SJCRH30 (cell line): Measurements from ENCODE around the gene NET1. TPM values are rescaled to one million over a fixed set of nuclear protein-coding genes. Genes with fewer than 3 reads are reported as not detected.
A peak's percentile ranks its signal among the peaks of the same experiment; 100 is the strongest.

ENCODE experiments used
- DNase-seq, 2 experiments: peaks; one replicate each; pipeline ENCODE4 v3.0.0-alpha.2; 2015 to 2020
- H3K27ac ChIP-seq: fragments of 250-450 bp; sonication (Bioruptor Pico); 2 replicates; pipeline ENCODE4 v1.5.1; 2020; ENCODE audit warnings: mild to moderate bottlenecking, moderate library complexity
- H3K27me3 ChIP-seq: fragments of 250-450 bp; sonication (Bioruptor Pico); 2 replicates; pipeline ENCODE4 v1.5.1; 2020; ENCODE audit warnings: mild to moderate bottlenecking, moderate library complexity
- H3K36me3 ChIP-seq: fragments of 250-450 bp; sonication (Bioruptor Pico); 2 replicates; pipeline ENCODE4 v1.5.1; 2020; ENCODE audit warnings: mild to moderate bottlenecking, moderate library complexity
- H3K4me1 ChIP-seq: fragments of 250-450 bp; sonication (Bioruptor Pico); 2 replicates; pipeline ENCODE4 v1.5.1; 2020; ENCODE audit warnings: mild to moderate bottlenecking, moderate library complexity
- H3K4me3 ChIP-seq: fragments of 250-450 bp; sonication (Bioruptor Pico); 2 replicates; pipeline ENCODE4 v1.5.1; 2020; ENCODE audit warnings: mild to moderate bottlenecking, moderate library complexity
- H3K9me3 ChIP-seq: fragments of 250-450 bp; sonication (Bioruptor Pico); replicated peaks from 2 replicates; pipeline ENCODE4 v1.5.1; 2020; ENCODE audit warnings: mild to moderate bottlenecking, moderate library complexity
- total RNA-seq: library from RNA; depleted of rRNA; stranded (reverse); fragments of >200 nt; shearing (Covaris generic); gene quantifications from 2 replicates; pipeline ENCODE4 v1.2.3, GENCODE V29; 2014

The NET1 gene
- total RNA-seq, 1 experiment from 2014 or later = 154 TPM

GRCh38 chr10:5460468-5461202, 48.3 kb downstream of the NET1 start:
- H3K4me3 ChIP-seq = no peak overlapping the region
- no peak for DNase-seq
- H3K27me3 ChIP-seq = no peaks in the 10 kb centered on the region
- H3K27ac ChIP-seq = no peak overlapping the region
- H3K36me3 ChIP-seq = peaks cover 45% of the 10 kb centered on the region
- H3K4me1 ChIP-seq = peaks cover 30% of the 10 kb centered on the region
- H3K9me3 ChIP-seq = no peaks in the 10 kb centered on the region

GRCh38 chr10:5461203-5461588, 48.8 kb downstream of the NET1 start:
- Histone ChIP-seq H3K36me3 (peaks cover 40% of the 10 kb centered on the region), H3K9me3 (no peaks in the 10 kb centered on the region), H3K4me1 (peaks cover 36% of the 10 kb centered on the region), H3K4me3 (no peak overlapping the region), H3K27ac (peak overlapping the region; percentile 82), H3K27me3 (no peaks in the 10 kb centered on the region)
- peak in 1 of 2 experiments; percentile 65 for DNase-seq

- H3K27me3 ChIP-seq = no peaks in the 10 kb centered on the region
- DNase-seq = peak; percentile 62 to 79
- no peaks in the 10 kb centered on the region for H3K9me3 ChIP-seq
- H3K4me3 ChIP-seq = peak overlapping the region; percentile 9; the same call in 1 of the 2 replicates
- peaks cover 34% of the 10 kb centered on the region for H3K36me3 ChIP-seq
- H3K4me1 ChIP-seq = peaks cover 42% of the 10 kb centered on the region
- H3K27ac ChIP-seq = peak overlapping the region; percentile 82
Measured at GRCh38 chr10:5461914-5462840, 49.8 kb downstream of the NET1 start.

GRCh38 chr10:5462841-5463293, 50.5 kb downstream of the NET1 start:
- no peak for DNase-seq
- Histone ChIP-seq H3K36me3 (peaks cover 27% of the 10 kb centered on the region), H3K4me3 (no peak overlapping the region), H3K27me3 (no peaks in the 10 kb centered on the region), H3K27ac (peak overlapping the region; percentile 82), H3K4me1 (peaks cover 42% of the 10 kb centered on the region), H3K9me3 (no peaks in the 10 kb centered on the region)

GRCh38 chr10:5464546-5464945, 52.2 kb downstream of the NET1 start:
- no peaks in the 10 kb centered on the region for H3K27me3 ChIP-seq
- H3K27ac ChIP-seq = no peak overlapping the region
- no peaks in the 10 kb centered on the region for H3K9me3 ChIP-seq
- peaks cover 42% of the 10 kb centered on the region for H3K4me1 ChIP-seq
- H3K36me3 ChIP-seq = peaks cover 13% of the 10 kb centered on the region
- no peak overlapping the region for H3K4me3 ChIP-seq
- no peak for DNase-seq

- Histone ChIP-seq H3K4me3 (peak overlapping the region; percentile 18; the same call in 1 of the 2 replicates), H3K36me3 (0 out of 2 replicates have a peak, but pooled peaks cover 4% of the 10 kb centered on the region), H3K9me3 (no peaks in the 10 kb centered on the region), H3K27me3 (no peaks in the 10 kb centered on the region), H3K27ac (peak overlapping the region; percentile 64), H3K4me1 (peaks cover 39% of the 10 kb centered on the region)
- DNase-seq = peak in 1 of 2 experiments; percentile 19
Measured at GRCh38 chr10:5465976-5466450, 53.7 kb downstream of the NET1 start.

- Histone ChIP-seq H3K4me3 (peak overlapping the region; percentile 18; the same call in 1 of the 2 replicates), H3K9me3 (no peaks in the 10 kb centered on the region), H3K4me1 (peaks cover 33% of the 10 kb centered on the region), H3K36me3 (0 out of 2 replicates have a peak, but pooled peaks cover 1% of the 10 kb centered on the region), H3K27ac (peak overlapping the region; percentile 64), H3K27me3 (no peaks in the 10 kb centered on the region)
- peak; percentile 76 to 82 for DNase-seq
Measured at GRCh38 chr10:5466451-5467206, 54.3 kb downstream of the NET1 start.

- no peak for DNase-seq
- no peak overlapping the region for H3K4me3 ChIP-seq
- H3K4me1 ChIP-seq = peaks cover 27% of the 10 kb centered on the region
- no peaks in the 10 kb centered on the region for H3K27me3 ChIP-seq
- no peaks in the 10 kb centered on the region for H3K9me3 ChIP-seq
- H3K27ac ChIP-seq = no peak overlapping the region
- H3K36me3 ChIP-seq = no peaks in the 10 kb centered on the region
Measured at GRCh38 chr10:5467207-5467535, 54.8 kb downstream of the NET1 start.

GRCh38 chr10:5467634-5468255, 55.4 kb downstream of the NET1 start:
- no peaks in the 10 kb centered on the region for H3K27me3 ChIP-seq
- H3K4me3 ChIP-seq = no peak overlapping the region
- no peaks in the 10 kb centered on the region for H3K9me3 ChIP-seq
- H3K4me1 ChIP-seq = peaks cover 24% of the 10 kb centered on the region
- DNase-seq = no peak
- no peak overlapping the region for H3K27ac ChIP-seq
- H3K36me3 ChIP-seq = no peaks in the 10 kb centered on the region

- H3K9me3 ChIP-seq = no peaks in the 10 kb centered on the region
- H3K27ac ChIP-seq = no peak overlapping the region
- no peak for DNase-seq
- peaks cover 17% of the 10 kb centered on the region for H3K4me1 ChIP-seq
- H3K36me3 ChIP-seq = no peaks in the 10 kb centered on the region
- H3K27me3 ChIP-seq = no peaks in the 10 kb centered on the region
- H3K4me3 ChIP-seq = no peak overlapping the region
Measured at GRCh38 chr10:5468262-5469106, 56.1 kb downstream of the NET1 start.

GRCh38 chr10:5469353-5470061, 57.1 kb downstream of the NET1 start:
- Histone ChIP-seq H3K9me3 (no peaks in the 10 kb centered on the region), H3K27me3 (no peaks in the 10 kb centered on the region), H3K36me3 (no peaks in the 10 kb centered on the region), H3K4me1 (peaks cover 17% of the 10 kb centered on the region), H3K27ac (no peak overlapping the region), H3K4me3 (no peak overlapping the region)
- DNase-seq = no peak

- H3K36me3 ChIP-seq = no peaks in the 10 kb centered on the region
- H3K27ac ChIP-seq = no peak overlapping the region
- no peak for DNase-seq
- peaks cover 17% of the 10 kb centered on the region for H3K4me1 ChIP-seq
- no peaks in the 10 kb centered on the region for H3K9me3 ChIP-seq
- H3K27me3 ChIP-seq = no peaks in the 10 kb centered on the region
- no peak overlapping the region for H3K4me3 ChIP-seq
Measured at GRCh38 chr10:5470062-5470751, 57.9 kb downstream of the NET1 start.
